ENCODE data around the gene TSPYL4.

- TF ChIP-seq POLR2AphosphoS5 (IDR thresholded peaks at IDR 0.05; ENCODE audit: low read depth, low read length), result no peak
- no peak for TF ChIP-seq TAF1 (IDR thresholded peaks at IDR 0.05; ENCODE audit: low read depth, low read length)
- TF ChIP-seq POLR2A (IDR thresholded peaks at IDR 0.05; ENCODE audit: low read depth, low read length), result no peak; the same call in 1 of the 2 replicates
Measured at GRCh38 chr6:116278854-116279231, 25.0 kb upstream of the TSPYL4 start.
